ENCODE results near the gene MYO18A.

Gene MYO18A

DNA sequence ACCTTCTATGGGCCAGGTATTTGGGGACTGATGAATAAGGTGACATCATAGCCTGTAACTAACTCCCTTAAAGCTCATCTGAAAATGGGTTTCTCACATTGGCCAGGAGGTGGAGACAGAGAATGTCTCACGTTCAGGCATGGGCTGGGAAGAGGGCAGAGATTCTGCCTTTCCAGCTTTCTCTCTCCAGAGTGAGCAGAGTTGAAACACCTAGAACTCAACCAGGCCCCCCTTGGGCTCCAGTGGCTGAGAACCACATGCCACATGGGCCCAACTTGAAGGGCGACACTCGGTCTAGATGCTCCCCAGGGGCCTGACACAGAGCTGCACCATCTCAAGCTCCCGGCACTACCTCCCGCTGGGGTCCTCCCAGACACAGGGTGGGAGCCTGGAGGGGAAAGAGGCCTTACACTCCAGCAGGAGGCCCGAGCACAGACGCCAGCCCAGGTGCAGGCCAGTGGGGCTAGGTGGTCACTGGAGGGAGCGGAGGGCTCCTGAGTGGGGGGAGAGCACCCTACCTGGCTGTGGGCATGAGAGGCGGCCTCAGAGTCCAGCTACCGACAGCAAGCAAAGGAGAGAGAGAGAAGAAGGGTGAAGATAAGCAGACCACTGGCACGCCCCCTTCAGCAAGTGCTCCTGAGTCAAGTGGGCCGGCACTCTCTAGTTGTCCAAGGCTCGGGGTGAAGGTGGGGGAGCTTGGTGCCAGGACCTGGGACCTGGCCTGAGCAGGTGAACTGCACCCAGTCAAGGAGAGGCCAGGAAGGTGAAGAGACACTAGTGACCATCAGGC is 55.9 kb downstream of the MYO18A start:
- peak; percentile 45 for DNase-seq

DNA sequence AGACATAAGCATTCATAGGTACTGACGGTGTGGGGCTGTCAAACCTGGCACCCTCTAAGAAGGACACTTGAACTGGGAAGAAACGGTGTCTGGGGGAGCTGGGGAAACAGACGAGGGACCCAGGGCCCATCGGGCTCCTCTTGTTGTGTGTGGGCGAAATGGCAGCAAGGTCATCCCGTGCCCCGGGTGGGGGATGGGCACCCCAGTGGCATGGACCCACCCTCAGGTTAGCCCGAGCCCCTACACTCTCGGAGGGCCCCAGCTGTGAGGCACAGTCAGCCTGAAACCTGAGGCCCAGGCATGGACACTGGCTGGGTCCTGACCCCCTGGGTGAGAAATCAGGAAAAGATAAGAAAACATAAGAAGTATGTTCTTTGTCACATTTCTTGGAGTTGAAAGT is 57.1 kb downstream of the MYO18A start:
- no peak for DNase-seq

DNA sequence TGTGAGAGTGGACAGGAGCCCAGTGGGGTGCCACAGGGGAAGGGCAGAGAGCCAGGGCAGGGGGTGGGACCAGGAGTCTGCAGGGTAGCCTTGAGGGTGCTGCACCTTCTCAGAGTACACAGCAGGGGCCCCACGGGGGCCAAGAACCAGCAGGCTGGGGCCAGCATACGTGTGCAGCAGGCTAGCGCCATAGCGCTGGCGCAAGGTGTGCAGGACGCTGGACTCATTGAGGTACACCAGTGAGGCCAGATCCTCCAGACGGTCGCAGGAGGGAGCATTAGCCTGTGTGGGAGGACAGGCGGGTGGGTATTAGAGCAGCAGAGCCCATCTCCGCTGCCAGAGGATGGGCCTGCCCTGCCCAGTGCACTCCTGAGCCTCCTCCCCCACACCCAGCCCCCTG is 58.8 kb downstream of the MYO18A start:
- DNase-seq, result no peak

DNA sequence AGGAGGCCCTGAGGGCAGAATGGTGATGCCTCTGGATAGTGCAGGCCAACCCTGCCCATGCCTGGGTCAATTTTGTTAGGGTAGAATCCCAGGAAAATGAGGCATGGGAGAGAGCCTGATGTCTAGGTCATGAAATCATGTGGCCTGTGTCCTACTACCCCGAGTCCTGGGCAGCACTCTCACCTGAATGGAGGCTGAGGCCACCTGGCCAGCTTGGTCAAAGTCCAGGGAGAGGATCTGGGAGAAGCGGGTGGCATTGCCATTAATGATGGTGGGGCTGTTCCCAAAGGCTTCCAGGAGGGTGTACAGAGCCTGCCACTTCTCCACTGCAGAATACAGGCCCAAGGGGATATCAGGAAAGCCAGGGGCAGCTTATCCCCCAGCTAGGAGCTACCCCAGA is 59.8 kb downstream of the MYO18A start:
- DNase-seq, result no peak

DNA sequence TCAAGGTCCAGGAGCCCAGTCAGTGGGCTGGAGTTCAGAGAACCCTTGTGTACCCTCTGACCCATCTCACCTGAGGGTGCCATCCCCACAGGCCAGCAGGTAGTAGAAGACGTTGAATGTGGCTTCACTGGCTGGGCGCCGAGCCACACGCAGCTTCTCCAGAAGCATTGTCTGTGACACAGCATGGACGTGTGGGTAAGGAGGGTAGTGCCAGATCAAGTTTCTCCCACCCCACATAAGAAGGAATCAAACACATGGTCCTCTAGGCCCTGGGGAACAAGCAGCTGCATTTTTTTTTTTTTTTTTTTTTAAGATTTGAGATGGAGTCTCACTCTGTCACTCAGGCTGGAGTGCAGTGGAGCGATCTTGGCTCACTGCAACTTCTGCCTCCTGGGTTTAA is 60.9 kb downstream of the MYO18A start:
- no peak for DNase-seq

DNA sequence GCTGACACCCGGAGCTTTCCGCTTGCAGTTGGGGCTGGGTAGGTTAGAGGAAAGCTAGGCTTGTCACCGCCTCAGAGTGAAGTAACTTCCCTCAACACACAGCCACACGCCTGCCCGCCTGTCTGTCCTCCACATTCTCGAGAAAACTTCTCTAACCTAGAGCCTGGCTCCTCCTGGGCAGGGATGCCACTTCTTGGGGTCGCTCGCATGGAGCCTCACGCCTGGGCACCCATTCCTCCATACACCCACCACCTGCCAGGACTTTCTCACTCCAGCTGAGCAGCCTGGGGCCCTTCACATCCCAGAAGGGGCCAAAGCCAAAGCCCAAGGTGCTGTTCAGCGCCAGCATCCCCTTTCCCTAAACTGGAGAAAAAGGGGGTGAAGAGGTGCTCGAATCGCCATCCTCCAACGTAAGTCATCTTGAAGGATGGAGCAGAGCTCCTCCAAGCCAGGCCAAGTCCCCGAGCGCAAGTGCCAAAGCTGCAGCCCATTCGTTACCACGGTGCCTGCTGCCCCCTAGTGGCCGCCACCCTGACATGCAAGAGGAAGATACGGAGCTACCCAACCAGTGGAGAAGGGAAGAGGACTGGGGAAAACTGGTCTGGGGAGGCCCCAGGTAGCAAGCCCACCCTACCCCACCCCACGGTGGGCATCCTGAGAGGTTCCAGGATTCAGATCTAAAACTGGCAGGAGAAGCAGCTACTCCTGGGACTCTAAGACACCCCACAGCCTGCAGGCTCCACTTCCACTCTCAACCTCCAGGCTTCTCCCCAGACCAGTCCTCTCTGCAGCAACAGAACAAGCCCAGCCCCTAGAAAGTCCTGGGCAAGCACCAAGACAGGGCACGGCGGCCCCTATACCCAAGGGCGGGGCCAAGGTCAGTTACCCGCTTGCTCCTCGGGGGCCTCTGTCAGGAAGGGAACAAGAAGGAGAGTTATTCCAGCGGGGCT is 63.1 kb downstream of the MYO18A start:
- peak; percentile 18 for DNase-seq

DNA sequence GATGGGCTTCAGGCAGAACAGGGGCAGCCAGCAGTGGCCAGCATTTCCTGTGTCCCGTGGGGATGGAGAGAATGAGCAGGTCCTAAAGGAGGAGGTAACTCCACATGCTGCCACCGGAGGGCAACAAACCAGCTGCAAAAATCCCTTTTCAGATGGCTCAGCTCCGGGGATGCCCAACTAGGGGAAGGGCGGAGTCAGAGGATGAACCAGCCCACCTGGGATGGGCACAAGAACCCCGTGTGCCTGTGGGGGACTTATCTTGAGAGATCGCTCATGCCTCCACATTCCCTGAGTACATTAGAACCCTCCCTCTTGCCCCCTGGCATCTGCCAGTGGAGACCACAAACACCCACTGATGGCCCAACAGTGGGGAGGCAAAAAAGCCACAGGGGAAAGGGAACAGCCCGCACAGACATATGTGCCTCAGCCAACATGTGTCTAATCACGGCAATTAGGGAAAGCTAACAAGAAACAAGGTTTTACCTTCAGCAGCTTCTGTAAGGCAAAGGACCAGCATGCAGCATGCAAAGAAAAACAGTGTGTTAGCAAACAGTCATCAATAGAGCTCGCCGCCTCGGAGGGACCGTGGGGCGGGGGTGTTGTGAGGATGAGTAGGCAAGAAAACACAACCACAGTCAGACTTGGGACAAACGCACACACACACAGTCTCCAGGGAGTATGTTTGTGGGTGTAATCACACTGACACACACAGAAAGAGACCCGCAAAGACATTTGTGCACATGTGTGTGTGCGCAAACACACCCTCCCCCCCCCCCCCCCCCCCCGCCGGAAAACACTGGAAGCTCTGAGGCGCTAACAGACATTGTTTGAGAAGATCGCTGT is 64.0 kb downstream of the MYO18A start:
- DNase-seq, result peak; percentile 79

DNA sequence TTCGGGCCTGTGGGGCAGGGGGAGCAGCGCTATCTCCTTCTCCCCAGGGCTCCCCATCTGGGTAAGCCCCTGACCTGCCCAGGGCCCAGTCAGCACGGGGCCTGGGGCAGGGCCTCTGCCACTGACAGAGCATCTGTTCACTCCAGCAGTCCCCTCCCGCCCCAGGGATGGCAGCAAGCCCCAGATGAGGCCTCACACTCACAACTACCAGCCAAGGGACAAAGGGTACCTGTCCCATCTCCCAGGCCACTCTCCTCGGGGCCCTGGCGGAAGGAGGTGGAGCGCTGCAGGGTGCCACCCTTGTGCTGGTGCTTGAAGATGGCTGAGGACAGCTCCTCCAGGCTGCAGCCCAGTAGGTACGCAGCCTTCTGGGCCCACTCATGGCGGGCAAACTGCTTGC is 64.8 kb downstream of the MYO18A start:
- no peak for DNase-seq

DNA sequence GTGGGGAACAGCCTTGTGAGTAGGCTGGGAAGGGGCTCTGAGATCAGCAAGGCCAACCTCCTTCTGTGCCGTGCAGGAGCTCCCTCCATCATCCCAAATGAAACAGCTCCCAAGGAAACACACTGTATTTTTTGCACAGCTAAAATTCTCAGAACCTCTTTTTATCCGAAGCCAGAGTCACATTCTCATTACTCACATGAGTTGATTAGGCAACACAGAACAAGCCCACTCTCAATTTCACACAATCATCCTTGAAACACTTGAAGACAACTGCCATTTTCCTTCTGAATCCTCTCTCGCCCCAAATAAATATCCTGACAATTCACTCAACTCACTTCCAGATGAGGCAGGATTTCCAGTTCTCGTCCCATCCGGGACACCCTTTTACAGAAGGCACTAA is 66.1 kb downstream of the MYO18A start:
- DNase-seq, result no peak

DNA sequence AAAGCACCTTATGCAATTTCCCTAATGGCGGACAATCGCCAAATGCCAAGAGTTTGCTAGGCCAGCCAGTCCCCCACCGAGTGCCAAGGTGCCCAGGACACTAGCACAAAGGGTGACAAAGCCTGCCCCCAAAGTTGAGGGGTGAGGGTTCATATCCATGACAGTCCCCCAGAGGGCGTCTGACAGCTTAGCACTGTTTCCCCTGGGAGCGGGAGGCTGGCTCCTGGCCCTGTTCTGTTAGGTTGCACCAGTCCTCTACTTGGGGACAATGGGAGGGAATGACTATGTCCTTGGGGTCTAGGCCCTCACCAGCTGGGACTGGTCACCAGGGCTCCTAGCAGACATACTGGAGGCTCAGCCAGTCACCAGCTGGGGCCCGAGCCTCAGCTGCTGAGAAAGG is 66.9 kb downstream of the MYO18A start:
- no peak for DNase-seq

DNA sequence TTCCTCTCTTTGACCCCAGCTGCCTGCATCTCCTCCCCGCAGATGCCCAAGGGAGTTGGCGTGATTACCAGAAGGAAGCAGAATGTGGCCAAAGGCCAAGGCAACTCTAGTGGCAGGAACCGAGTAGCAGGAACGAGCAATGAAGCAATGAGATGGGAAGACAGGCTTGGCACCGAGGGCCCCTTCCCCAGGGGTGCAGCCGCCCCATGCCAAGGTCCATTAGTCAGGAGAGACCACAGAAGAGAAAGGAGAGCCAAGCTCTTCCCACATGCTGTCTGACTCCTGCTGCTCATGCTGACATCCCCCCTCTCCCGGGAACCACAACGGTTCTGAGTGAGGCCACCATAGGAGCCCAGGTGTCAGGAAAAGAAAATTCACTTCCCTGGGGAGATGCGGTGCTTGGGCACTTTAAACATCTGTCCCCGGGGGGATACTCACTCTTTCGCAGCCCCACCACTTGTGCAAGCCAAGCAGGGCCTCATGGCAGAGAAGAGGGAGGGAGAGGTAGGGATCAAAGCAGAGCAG is 67.4 kb downstream of the MYO18A start:
- DNase-seq, result no peak

DNA sequence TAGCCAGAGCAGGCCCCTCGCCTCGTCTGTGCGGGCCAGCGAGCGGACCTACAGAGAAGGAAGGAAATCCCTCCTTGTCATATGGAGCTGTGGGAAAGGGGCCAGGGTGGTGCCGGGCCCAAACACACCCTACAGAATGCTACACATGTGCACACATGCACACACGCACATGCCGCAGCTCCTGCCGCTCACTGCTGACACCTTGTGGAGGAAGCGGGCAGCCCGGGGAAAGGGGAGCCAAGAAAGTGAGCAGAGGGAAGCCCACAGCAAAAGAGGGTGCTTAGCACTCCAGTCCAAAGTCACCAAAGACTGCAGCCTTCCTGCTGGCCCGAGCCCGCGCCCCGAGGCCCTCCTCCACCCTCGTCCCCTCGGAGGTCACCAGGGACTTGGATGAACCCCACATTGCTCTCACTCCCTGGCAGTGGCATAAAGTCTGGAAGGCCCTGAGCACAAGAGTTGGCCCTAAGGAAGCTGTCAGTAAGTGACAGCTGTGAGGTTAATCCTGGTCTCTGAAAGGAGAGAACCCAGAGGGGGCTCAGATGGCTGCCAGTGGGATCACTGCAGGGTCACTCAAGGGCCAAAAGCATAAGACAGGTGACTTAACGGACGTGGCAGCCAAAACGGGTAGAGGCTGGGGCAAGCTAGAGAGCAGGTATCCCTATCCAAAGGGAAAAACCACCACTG is 68.2 kb downstream of the MYO18A start:
- peak; percentile 45 for DNase-seq

DNA sequence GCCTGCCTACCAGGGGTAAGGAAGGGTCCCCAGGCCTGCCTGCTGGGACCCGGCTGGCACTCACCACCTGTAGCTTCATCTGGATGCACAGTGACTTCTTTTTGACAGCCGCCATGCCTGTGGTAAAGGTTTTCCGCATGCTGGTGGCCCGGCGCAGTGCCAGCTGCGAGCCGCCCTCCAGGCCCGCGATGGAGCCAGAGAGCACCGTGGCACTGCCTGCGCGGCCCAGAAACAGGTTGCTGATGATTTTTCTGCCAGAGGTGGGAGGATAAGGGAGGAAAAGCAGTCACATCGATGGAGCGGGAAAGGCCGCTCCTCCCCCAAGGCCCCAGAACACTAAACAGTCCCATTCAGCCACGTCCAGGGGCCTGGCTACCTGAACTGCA is 69.8 kb downstream of the MYO18A start:
- DNase-seq, result no peak

DNA sequence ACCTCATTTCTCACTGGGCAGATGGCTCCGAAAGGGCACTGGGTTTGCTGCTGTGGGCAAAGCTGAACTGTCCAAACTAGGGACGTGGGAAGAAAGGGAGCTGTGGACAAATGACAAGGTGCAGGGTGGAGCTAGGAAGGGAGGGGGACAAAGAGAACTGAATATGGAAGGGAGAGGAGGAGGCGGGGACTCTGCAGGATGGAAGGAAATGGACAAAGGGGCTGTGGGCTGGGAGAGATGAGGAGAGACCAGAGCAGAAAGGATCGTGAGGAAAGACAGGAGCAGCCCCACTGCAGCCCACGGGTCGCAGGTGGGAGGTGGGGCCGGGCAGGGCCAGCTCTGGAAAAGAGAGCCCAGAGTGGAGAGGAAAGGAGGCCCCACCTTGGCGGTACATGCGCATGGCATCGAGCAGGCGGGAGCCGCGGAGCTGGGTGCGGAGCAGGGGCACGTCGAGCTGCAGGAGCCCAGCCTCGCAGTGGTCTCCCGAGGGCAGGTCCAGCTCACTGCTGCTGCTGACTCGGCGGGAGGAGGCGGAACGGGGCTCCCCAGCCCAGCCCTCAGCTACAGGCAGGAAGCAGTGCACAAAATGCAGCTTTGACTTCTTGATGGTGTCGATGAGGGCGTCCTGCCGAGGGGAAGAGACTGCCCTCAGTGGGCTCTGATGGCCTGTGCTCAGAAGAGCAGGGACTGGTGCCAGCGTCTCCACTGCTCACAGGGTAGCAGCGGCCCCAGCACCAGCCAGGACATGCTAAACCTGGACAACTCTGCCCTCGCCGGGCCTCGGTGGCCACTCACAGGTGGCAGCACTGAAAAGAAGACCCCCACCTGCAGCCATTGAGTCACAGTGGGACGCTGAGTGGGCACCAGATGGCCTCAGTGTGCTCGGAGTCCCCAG is 70.5 kb downstream of the MYO18A start:
- DNase-seq, result no peak

DNA sequence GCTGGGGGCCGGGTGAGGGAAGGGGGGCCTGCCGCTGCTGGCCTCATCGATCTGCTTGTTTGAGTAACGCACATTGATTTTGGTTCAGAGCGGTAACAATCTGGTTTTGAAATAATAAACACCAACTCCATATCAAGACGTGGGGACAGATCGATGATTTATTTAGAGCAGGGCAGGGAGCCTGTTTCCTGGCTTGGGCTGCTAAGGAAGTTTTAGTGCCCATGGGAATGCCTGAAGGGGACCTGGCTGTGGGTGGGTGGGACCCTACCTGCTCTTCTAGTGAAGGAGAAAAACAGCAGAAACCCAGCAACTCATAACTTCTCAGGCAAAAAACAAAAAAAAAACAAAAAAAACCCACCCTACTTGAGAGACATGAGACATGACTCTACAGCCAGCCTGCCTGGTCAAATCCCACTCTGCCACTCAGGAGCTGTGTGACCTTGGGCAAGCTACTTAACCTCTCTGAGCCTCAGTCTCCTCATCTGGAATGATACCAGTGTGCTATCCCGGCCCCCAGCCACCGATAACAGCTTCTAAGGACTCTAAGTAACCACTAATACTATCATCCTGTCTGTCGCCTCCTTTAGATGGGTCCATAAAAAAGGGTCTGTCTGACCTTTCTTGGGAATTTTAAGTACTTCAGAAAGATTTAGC is 71.2 kb downstream of the MYO18A start:
- no peak for DNase-seq

DNA sequence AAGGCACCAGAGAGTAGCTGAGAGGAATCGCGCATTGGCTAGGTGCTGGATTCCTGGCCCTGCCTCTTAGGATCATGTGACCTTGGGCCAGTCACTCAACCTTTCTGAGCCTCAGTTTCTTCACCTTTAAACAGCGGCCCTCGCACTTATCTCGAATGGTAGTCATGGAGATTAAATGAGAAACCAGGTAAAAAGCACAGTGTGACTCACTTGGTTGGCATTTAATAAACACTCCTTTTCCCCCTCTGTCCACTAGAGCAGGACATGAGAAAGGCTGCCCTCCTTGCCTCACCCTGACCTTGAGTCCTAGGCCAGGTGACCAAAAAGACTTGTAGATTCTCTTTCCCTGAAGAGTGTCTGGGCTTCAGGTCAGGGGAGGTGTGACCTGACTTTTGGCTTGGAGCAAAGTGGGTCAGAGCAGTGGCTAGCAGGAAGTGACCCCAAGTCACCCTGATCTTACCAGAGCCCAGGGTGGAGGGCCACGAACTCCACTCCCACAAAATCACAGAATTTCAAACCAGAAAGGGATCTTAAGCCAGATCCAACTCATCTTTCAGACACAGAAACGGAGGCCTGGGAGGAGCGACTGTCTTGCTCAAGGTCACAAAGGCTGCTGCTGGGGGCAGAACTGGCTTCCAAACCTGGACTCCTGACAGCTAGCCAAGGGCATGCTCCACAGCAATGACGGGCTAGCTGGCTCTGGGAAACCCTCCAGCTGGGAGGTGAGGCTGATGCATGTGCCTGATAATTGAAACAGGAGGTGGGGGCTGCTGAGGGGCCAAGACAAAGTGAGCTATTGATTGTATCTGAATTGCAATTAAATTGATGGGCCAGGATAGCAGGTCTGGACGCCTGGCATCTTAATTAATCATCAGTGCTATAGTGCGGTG is 72.0 kb downstream of the MYO18A start:
- DNase-seq, result no peak

DNA sequence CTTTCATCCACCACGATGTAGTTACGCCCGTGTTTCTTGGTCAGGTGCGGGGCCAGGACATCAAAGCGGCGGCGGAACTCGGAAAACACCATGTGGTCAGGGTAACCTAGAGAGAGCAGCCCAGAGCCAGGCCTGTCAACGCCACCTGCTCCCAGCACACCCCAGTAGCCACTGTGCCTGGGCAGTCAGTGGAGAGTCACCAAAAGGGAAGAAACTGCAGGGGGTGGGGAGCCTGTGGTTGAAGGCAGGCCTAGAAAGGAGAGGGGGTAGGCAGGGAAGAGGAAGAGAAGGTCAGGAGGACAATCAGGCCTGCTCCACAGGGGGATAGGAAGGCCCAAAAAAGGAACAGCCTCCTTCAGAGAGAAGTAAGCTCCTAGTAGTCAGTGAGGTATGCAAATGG is 73.1 kb downstream of the MYO18A start:
- DNase-seq, result no peak

DNA sequence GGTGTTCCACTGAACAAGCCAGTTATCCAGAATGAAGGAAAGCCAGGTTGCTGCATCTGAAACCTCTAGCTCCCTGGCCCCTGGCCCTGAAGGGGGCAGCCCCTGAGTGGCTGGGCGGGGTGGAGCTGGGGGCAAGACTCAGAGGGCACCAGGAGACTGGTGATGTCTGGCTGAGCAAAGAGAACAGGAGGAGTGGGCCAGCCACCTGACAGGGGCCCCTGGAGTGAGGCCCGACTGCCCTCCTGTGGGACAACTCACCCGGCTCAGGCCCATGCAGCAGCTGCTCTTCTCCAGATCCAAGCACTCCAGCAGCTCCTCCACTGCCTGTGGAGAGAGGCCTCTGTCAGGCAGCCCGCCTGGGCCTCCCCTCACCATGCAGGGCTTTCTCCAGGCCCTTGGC is 76.9 kb downstream of the MYO18A start:
- DNase-seq, result no peak

DNA sequence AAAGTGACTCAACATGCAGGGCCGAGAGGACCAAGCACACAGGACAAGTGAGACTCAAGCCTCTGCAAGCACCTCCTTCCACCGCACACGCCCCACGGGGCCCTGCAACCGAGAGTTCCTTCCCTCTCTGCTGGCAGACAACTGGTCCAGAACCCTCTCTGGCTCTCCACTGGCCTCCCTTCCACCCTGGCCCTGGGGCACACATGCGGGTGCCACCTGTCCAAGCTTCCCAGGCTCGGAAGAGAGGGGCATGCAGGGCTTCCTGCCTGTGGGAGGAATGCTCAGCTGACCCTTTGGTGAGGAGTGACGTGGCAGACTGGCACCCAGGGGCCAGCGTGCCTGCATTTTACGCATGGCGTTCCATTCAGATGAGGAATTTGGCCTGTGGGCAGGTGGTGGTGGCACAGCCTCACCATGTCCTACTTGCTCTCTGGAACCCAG is 77.4 kb downstream of the MYO18A start:
- no peak for DNase-seq

DNA sequence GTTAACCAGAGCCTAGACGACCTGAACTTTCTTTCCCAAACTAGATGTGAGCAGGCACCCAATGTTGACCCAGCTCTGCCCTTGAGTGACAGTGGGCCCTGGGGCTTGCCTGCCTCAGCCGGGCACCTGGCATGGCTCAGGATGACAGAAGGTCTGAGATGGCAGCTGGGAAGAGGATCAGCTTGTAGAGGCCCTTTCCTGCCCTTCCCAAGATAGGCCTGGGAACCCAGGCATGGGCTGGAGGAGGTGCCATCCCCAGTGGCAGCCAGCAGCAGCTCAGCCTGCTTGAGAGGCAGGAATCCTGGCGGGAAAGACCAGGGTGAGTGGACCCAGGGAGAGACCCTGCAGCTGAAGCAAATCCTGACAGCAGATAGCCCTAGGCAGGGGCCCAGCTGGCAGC is 78.2 kb downstream of the MYO18A start:
- no peak for DNase-seq

All from NCI-H1105 (cell line).